GM12801 (cell line): ENCODE measurements around the gene WHAMM.

Experiments
- TF ChIP-seq, protein P1 (sequence below): IDR thresholded peaks from one replicate; pipeline ENCODE4 v1.5.1; 2011; ENCODE audit warnings: control low read depth; ENCODE audit not compliant: insufficient read length; ENCODE audit errors: extremely low read depth

WHAMM gene

DNA sequence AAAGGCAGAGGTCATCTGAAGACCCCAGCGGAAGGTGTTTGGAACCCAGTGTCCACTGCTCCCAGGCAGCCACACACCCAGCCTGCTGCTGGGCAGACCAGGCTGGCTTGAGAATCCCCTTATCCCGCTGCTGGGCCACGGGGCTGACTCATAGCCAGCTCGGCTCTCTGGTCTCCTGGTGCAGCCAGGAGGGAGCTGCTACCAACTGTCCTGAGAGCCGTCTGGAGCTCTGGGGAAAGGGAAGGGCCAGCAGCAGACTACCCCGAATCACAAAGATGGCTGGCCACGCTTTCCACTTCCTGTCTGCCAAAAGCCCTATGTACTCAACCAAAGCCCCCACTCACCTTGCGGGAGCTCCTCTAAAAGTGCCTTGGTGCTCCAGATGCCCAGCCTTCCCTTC lies 38.3 kb downstream of the WHAMM start:
- TF ChIP-seq, protein P1, sequence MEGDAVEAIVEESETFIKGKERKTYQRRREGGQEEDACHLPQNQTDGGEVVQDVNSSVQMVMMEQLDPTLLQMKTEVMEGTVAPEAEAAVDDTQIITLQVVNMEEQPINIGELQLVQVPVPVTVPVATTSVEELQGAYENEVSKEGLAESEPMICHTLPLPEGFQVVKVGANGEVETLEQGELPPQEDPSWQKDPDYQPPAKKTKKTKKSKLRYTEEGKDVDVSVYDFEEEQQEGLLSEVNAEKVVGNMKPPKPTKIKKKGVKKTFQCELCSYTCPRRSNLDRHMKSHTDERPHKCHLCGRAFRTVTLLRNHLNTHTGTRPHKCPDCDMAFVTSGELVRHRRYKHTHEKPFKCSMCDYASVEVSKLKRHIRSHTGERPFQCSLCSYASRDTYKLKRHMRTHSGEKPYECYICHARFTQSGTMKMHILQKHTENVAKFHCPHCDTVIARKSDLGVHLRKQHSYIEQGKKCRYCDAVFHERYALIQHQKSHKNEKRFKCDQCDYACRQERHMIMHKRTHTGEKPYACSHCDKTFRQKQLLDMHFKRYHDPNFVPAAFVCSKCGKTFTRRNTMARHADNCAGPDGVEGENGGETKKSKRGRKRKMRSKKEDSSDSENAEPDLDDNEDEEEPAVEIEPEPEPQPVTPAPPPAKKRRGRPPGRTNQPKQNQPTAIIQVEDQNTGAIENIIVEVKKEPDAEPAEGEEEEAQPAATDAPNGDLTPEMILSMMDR, result no peak

DNA sequence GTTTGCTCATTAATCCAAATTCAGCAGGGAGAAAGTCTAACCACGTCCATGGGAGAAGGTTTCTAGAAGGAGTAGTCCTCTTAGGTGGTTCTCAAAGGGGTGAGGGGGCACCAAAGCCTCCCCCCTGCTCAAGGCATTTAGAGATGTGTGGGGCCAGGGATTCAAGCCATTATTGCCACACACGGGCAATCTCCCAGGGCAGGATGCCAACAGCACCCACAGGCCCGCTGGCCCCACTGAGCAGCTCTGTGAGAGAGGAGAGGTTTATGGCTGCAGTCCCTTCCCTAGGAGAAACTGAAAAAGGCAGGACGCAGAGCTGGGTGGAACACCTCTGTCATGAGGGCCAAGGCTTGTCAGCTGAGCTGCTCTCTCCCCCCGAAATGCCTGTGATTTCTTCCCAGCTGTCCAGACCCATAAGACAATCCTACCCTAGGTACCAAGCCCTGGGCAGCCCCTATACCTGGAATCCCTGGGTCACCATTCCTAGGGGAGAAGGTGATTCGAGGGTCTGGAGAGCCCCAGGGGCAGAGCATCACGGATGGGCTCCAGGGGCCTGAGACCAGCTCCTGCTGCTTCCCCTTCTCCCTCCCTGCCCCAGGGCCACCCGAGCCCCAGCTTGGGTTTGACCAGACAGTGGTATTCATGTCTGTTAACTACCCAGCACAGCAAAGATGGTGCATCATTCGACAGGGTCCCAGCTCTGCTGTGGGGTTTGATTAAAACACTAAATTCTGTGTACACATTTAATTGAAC lies 39.0 kb downstream of the WHAMM start:
- TF ChIP-seq, protein P1, result no peak

DNA sequence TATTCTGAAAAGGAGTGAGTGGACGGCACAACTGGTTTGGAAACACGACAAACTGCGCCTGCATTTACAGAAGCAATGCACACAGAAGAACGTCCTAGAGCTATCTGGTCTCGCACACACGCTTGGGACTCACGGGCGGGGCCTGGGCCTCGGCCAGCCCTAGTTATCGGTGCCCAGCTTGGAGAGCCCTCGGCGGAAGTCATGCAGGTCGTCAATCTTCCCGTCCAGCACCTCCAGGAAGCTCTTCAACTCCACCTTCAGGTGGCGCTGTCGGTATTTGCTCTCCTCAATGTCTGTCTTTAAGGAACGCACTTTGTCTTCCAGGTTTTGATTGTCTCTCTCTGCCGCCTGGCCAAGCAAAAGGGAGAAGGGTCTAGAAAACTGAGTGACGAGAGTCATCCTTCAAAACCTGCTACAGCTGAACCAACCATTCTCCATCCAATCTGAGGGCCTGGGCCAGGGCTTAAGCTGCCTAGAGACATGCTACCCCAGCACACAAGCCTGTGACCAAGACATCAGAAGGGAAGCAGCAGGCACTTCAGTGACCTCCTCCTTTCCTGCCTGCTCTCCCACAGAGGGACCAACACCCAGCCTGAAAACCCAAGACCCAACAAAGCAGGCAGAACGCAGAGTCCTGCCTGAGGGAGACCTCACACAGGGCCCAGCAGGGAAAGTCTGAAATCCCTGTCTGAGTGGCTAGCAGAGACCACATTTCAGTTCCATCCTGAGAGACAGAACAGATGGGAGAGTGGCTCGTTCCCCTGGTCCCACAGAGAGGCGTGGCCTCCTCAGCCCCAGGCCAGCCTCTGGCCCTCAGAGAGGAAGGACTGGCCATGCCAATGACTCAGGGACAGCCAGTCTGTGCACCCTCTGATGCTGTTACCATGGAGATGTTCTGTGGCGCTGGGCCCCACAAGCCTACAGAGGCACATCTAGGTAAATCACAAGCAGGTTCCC lies 40.4 kb downstream of the WHAMM start:
- TF ChIP-seq, protein P1, result no peak

DNA sequence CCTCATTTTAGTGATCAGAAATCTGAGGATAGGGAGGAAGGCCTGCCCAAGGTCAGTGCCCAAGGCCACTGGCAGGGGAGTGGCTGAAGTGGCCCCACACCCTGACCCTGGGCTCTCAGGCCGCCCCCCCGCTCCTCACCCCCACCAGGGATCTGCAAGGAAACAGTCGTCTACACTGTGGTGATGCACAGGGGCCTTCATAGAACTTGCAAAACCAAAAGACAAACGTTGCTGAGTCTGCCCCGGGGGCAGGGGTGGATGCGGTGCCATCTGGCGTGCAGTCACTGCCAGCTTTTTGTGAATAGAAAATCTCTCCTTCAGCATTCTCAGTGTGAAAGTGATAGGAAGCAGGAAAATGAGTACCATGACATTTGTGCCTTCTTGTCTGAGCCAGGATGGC lies 41.3 kb downstream of the WHAMM start:
- TF ChIP-seq, protein P1, result no peak

DNA sequence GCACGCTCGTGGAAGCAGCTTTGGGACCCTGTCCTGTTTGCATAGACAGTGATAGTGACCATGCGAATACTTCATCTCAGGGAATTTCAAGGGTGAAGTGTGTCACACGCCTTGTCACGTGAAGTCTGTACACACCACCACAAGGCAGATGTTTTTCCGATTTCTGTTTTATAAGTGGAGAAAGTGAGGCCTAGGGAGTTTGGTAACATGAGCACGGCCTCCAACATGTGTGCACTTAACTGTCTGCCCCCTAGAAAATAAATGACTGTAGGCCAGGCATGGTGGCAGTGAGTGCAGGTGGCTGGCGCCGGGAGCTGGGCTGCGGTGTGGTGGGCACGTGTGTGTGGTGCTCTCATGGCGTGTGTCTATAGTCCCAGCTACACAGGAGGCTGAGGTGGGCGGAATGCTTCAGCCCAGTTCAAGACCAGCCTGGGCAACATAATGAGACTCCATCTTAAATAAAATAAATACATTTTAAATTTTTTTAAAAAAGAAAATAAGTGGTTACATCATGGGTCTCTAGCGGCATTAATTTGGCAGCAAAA lies 42.0 kb downstream of the WHAMM start:
- TF ChIP-seq, protein P1, result no peak

DNA sequence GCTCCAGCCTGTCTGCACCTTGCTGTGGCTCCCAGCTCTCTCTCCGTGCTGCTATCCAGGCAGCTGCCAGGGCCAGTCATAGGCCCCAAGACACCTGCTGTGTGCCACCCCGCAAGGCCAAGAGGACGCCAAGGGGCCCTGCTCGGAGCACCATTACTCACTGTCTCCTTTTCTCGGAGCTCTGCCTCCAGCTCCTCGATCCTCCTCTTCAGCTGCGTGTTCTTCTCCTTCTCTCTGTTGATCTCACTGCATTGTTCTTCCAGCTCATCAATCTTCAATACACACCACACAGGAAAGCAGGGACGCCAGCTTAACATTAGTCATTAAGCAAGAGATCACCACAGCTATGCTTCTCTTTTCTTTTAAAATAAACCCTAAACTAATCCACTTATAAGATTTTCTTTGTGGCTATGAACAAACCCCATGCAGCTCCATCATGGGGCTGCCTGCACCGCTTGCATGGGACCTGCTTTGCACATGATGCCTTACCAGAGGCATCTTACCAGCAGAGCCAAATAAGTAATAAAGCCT lies 42.6 kb downstream of the WHAMM start:
- TF ChIP-seq, protein P1, result no peak
